K562 (cell line): Measurements from ENCODE around the gene ITPR2. TPM values are rescaled to one million over a fixed set of nuclear protein-coding genes. Genes with fewer than 3 reads are reported as not detected.

Experiments
- ATAC-seq: fragments of 200-7000 bp; cut with Tn5 transposase; 3 replicates; pipeline ENCODE4 v1.9.1; 2020; ENCODE audit warnings: moderate library complexity
- BruUV-seq: library from RNA; stranded (reverse); fragments of 400-500 nt; replicated peaks from 2 replicates; lab custom pipeline; 2021; lab: Mats Ljungman, UMichigan
- CTCF ChIA-PET: fragments of 300-600 bp; formaldehyde crosslinking; extraction: SDS; loops from one replicate; lab custom pipeline; 2021; ENCODE audit warnings: low intra/inter-chr PET ratio; lab: Yijun Ruan, JAX
- POLR2A ChIA-PET: fragments of 300-600, 350-650 bp; sonication (Branson Sonifier 250); formaldehyde crosslinking; extraction: SDS; loops from one replicate; lab custom pipeline; 2021; ENCODE audit warnings: antibody characterized with exemption, inconsistent platforms; lab: Yijun Ruan, JAX
- DNase-seq, 4 experiments: peaks; one replicate each; pipeline versions ENCODE4 v3.0.0 to v3.0.0-alpha.2; 2011 to 2018; ENCODE audit warnings: low spot score in 3 of 4, mixed read lengths in 3 of 4; ENCODE audit errors: extremely low read depth in 1 of 4
- FAIRE-seq: peaks from 2 replicates; lab custom pipeline; 2011; peaks lifted over from hg19 to GRCh38; lab: Jason Lieb, UNC
- H2AFZ ChIP-seq: 2 replicates; pipeline ENCODE4 v1.6.0; 2011; ENCODE audit warnings: low read depth, low read length, control low read depth, inconsistent platforms
- H3K27ac ChIP-seq: fragments of 200-600 bp; 3 replicates; pipeline ENCODE4 v1.8.0; 2011; ENCODE audit warnings: low read depth, mild to moderate bottlenecking, control low read depth, inconsistent platforms, low read length, moderate library complexity, mixed read lengths; ENCODE audit errors: extremely low read depth
- H3K27me3 ChIP-seq, 2 experiments: fragments of 300-600 bp in 1 of 2; 2 replicates in 1 of 2; 3 replicates in 1 of 2; pipeline versions ENCODE4 v1.6.0 to v1.8.0; 2011; ENCODE audit warnings: inconsistent platforms in 2 of 2, low read length in 2 of 2, mild to moderate bottlenecking in 1 of 2, mixed read lengths in 1 of 2, moderate library complexity in 1 of 2; ENCODE audit not compliant: control insufficient read depth in 2 of 2, insufficient read depth in 2 of 2
- H3K36me3 ChIP-seq: fragments of 300-600 bp; 3 replicates; pipeline ENCODE4 v1.8.0; 2011; ENCODE audit warnings: mild to moderate bottlenecking, low read length, inconsistent platforms; ENCODE audit not compliant: control insufficient read depth, insufficient read depth
- H3K4me1 ChIP-seq, 2 experiments: fragments of 200-600 bp in 1 of 2; replicated peaks in 1 of 2; 2 replicates in 1 of 2; 3 replicates in 1 of 2; pipeline versions ENCODE4 v1.5.1 to v1.8.0; 2011; ENCODE audit warnings: inconsistent platforms in 2 of 2, low read length in 2 of 2, mild to moderate bottlenecking in 1 of 2, mixed read lengths in 1 of 2, moderate library complexity in 1 of 2; ENCODE audit not compliant: control insufficient read depth in 2 of 2, insufficient read depth in 2 of 2
- H3K4me2 ChIP-seq: 2 replicates; pipeline ENCODE4 v1.6.1; 2011; ENCODE audit warnings: low read length, control low read depth, inconsistent platforms, mixed read lengths; ENCODE audit not compliant: insufficient read depth
- H3K4me3 ChIP-seq: fragments of 200-600 bp; sonication (generic), shearing (Covaris generic); 2 replicates; pipeline ENCODE4 v1.5.1; 2016; ENCODE audit warnings: control low read depth, inconsistent platforms
- H3K79me2 ChIP-seq: fragments of 200-600 bp; 3 replicates; pipeline ENCODE4 v1.8.0; 2011; ENCODE audit warnings: low read length, inconsistent platforms; ENCODE audit not compliant: control insufficient read depth, insufficient read depth
- H3K9ac ChIP-seq, 2 experiments: 2 replicates each; pipeline versions ENCODE4 v1.6.0 to v1.6.1; 2011; ENCODE audit warnings: low read depth in 2 of 2, low read length in 2 of 2, control low read depth in 1 of 2, inconsistent platforms in 1 of 2, mild to moderate bottlenecking in 1 of 2, mixed read lengths in 1 of 2; ENCODE audit not compliant: insufficient read depth in 1 of 2
- H3K9me1 ChIP-seq: one replicate; pipeline ENCODE4 v1.6.0; 2011; ENCODE audit warnings: inconsistent platforms, mild to moderate bottlenecking, low read length, moderate library complexity; ENCODE audit not compliant: control insufficient read depth, insufficient read depth
- H3K9me3 ChIP-seq: replicated peaks from 2 replicates; pipeline ENCODE4 v1.5.1; 2011; ENCODE audit warnings: low read depth, low read length, inconsistent platforms; ENCODE audit not compliant: control insufficient read depth, insufficient read depth
- H4K20me1 ChIP-seq: replicated peaks from 2 replicates; pipeline ENCODE4 v1.6.1; 2011; ENCODE audit warnings: low read length, inconsistent platforms, mixed read lengths; ENCODE audit not compliant: control insufficient read depth, insufficient read depth
- ATF7 ChIP-seq: fragments of 450-650 bp; IDR thresholded peaks from 2 replicates; pipeline ENCODE4 v1.7.1; 2014; ENCODE audit warnings: mild to moderate bottlenecking, moderate library complexity
- CREB1 ChIP-seq, 2 experiments: sonication (generic) in 1 of 2; formaldehyde crosslinking in 1 of 2; IDR thresholded peaks; 2 replicates each; pipeline versions ENCODE4 v1.6.1 to v1.8.0; 2012 to 2022; ENCODE audit warnings: inconsistent platforms in 1 of 2, mild to moderate bottlenecking in 1 of 2, missing genetic modification reagents in 1 of 2, moderate library complexity in 1 of 2
- HMGXB4 ChIP-seq: sonication (generic); formaldehyde crosslinking; IDR thresholded peaks from 2 replicates; pipeline ENCODE4 v1.8.1; 2023; ENCODE audit warnings: mild to moderate bottlenecking, missing genetic modification reagents
- LCOR ChIP-seq: sonication (generic); formaldehyde crosslinking; IDR thresholded peaks from 2 replicates; pipeline ENCODE4 v1.8.0; 2022; ENCODE audit warnings: mild to moderate bottlenecking, missing genetic modification reagents
- REST ChIP-seq, 2 experiments: fragments of 450-650 bp; formaldehyde crosslinking in 1 of 2; IDR thresholded peaks; 2 replicates each; pipeline versions ENCODE4 v1.4.0 to v1.6.1; 2014 to 2020; ENCODE audit warnings: mild to moderate bottlenecking in 2 of 2, borderline replicate concordance in 1 of 2, low read depth in 1 of 2
- XRCC3 ChIP-seq: fragments of 450-650 bp; IDR thresholded peaks from 2 replicates; pipeline ENCODE4 v1.6.1; 2017; ENCODE audit warnings: mild to moderate bottlenecking, moderate library complexity
- ZNF324 ChIP-seq: fragments of 250-450 bp; sonication (Bioruptor Pico); IDR thresholded peaks from 2 replicates; pipeline ENCODE4 v1.4.0; 2020; ENCODE audit warnings: mild to moderate bottlenecking
- ZNF551 ChIP-seq: fragments of 250-450 bp; sonication (Bioruptor Pico); IDR thresholded peaks from 2 replicates; pipeline ENCODE4 v1.5.0; 2021; ENCODE audit warnings: mild to moderate bottlenecking, moderate library complexity
- ZSCAN29 ChIP-seq: fragments of 450-650 bp; IDR thresholded peaks from 2 replicates; pipeline ENCODE4 v1.6.1; 2017
- WGBS: fragments of 100-300 bp; shearing (Covaris generic); methylation state at CpG from one replicate; pipeline ENCODE4 v1.1.6; 2016; ENCODE audit warnings: low coverage, mixed read lengths; ENCODE audit not compliant: insufficient coverage; ENCODE audit errors: missing lambda C conversion rate; 5-methylcytosine and 5-hydroxymethylcytosine counted together
- in situ Hi-C: fragments of 300-500 bp; cut with MboI; formaldehyde crosslinking; loops from 4 replicates; pipeline ENCODE4 v1.15.0; 2018; ENCODE audit warnings: inconsistent platforms, mixed read lengths
- intact Hi-C: fragments of 100-400 bp; cut with micrococcal nuclease; formaldehyde crosslinking; loops from 2 replicates; pipeline ENCODE4 v1.14.2; 2022
- polyA plus RNA-seq, 8 experiments: library from polyadenylated mRNA; depleted of rRNA in 4 of 8; stranded (reverse) in 5 of 8; unstranded in 3 of 8; fragments of >200 nt; fragmentation: Nextera tagmentation in 2 of 8; fragmentation: Illumina TruSeq in 1 of 8; extraction: Ambion mirVana in 2 of 8; extraction: Trizol in 1 of 8; gene quantifications; 2 replicates each; pipeline versions ENCODE4 v1.2.1 to v1.2.3, GENCODE V29; 2011 to 2014; ENCODE audit warnings: inconsistent platforms in 1 of 8, missing spikeins in 1 of 8
- total RNA-seq, 7 experiments: library from RNA; depleted of rRNA in 6 of 7; stranded (reverse); fragments of >200 nt in 6 of 7; fragmentation: Illumina TruSeq in 2 of 7; extraction: Trizol in 2 of 7; gene quantifications; 2 replicates each; pipeline versions ENCODE4 v1.2.1 to v1.2.3, GENCODE V29; 2011 to 2021; ENCODE audit warnings: low replicate concordance in 1 of 7
- TF ChIP-seq, protein P1 (sequence below): sonication (generic); formaldehyde crosslinking; IDR thresholded peaks from 2 replicates; pipeline ENCODE4 v1.8.1; 2023; ENCODE audit warnings: mild to moderate bottlenecking, missing genetic modification reagents

The ITPR2 gene
- total and polyA plus RNA-seq, 9 of the 15 experiments (the other 6 are each of a cell fraction or from before 2014, with no cell fraction given): 0.21 to 3.3 (median 0.95) TPM

DNA sequence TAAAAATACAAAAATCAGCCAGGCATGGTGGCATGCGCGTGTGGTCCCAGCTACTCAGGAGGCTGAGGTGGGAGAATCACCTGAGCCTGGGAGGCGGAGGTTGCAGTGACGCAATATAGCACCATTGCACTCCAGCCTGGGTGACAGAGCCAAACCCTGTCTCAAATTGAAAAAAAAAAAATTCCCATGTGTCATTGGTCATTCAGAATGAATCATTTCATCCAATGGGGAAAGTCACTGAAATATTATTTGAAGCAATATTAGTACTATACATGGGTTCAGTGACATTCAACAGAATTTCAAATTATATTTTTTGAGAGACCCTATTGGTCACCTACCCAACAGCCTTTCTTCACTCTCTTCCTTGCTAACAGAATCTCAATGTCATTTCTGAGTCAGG is 276.1 kb downstream of the ITPR2 start:
- 32% methylated on average over 4 of the region's 4 CpGs for WGBS
- no peaks in the 10 kb centered on the region for H3K4me1 ChIP-seq
- ChIA-PET CTCF (no interaction called here), POLR2A (no interaction called here)
- peaks cover 0 to 6% of the 10 kb centered on the region in 2 experiments; a peak in 3 of 5 replicates for H3K27me3 ChIP-seq
- no TSS peak for BruUV-seq
- no peak overlapping the region for H2AFZ ChIP-seq
- H3K79me2 ChIP-seq: no peaks in the 10 kb centered on the region
- ATAC-seq (no peak), DNase-seq (no peak), FAIRE-seq (no peak)
- H3K27ac ChIP-seq: no peak overlapping the region
- H3K9me3 ChIP-seq: no peaks in the 10 kb centered on the region
- H3K4me2 ChIP-seq: no peak overlapping the region
- H3K9me1 ChIP-seq: no peaks in the 10 kb centered on the region
- H3K36me3 ChIP-seq: no peaks in the 10 kb centered on the region
- H3K9ac ChIP-seq: no peak overlapping the region
- in situ Hi-C loops: no loop called here
- no peak overlapping the region for H3K4me3 ChIP-seq
- no peaks in the 10 kb centered on the region for H4K20me1 ChIP-seq
- intact Hi-C loops: no loop called here
- TF ChIP-seq CREB1 (IDR thresholded peaks at IDR 0.05): no peak
- no peak for TF ChIP-seq CREB1 (CRISPR knock-in tag; IDR thresholded peaks at IDR 0.05)
- TF ChIP-seq ZSCAN29: no peak
- no peak for TF ChIP-seq ZNF551
- TF ChIP-seq LCOR (CRISPR knock-in tag): no peak
- TF ChIP-seq, protein P1, sequence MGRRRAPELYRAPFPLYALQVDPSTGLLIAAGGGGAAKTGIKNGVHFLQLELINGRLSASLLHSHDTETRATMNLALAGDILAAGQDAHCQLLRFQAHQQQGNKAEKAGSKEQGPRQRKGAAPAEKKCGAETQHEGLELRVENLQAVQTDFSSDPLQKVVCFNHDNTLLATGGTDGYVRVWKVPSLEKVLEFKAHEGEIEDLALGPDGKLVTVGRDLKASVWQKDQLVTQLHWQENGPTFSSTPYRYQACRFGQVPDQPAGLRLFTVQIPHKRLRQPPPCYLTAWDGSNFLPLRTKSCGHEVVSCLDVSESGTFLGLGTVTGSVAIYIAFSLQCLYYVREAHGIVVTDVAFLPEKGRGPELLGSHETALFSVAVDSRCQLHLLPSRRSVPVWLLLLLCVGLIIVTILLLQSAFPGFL (CRISPR knock-in tag): no peak
- TF ChIP-seq ZNF324: no peak
- TF ChIP-seq XRCC3: no peak
- TF ChIP-seq ATF7: no peak
- no peak for TF ChIP-seq HMGXB4
- TF ChIP-seq REST (IDR thresholded peaks at IDR 0.05; ENCODE audit: borderline replicate concordance): no peak
- no peak for TF ChIP-seq REST (CRISPR knock-in tag; IDR thresholded peaks at IDR 0.05; ENCODE audit: low read depth)
